ENCODE measurements around the gene DLG2. TPM values are rescaled to one million over a fixed set of nuclear protein-coding genes. Genes with fewer than 3 reads are reported as not detected.
"Not testable (repeated sequence)": the region's sequence is repeated elsewhere in the genome, so short reads cannot be mapped to it uniquely, and the experiment has no call there.

The DLG2 gene
- total RNA-seq, 1 donor from 2014 or later: 0.18 TPM

- DNase-seq (ENCODE audit: extremely low read depth, low read depth, low spot score): no peak
Measured at GRCh38 chr11:85132851-85133585, 494.1 kb downstream of the DLG2 start.

- DNase-seq (ENCODE audit: extremely low read depth, low read depth, low spot score): no peak
Measured at GRCh38 chr11:85127349-85127748, 499.8 kb downstream of the DLG2 start.

DNA sequence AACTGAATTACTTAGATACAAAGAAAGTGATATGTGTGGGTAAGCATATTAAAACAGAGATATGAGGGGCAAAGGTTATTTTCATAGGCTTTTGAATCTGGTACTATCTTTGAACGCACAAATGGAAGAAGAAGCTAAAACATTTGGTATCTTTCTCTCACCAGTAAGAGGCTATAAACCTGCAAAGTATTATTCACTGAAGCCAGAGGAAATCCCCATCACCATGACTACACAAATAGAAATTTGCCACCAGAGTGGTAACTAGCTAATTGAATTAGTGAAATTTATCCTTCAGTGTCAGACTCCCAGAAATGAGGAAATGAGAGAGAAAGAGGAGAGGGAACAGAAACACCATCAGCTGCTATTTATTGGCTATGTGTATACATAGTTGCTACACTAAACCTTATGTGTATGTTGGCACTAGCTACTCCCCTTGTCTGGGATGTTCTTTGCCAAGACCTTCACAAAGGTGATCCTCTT, 503.4 kb downstream of the DLG2 start:
- DNase-seq (ENCODE audit: extremely low read depth, low read depth, low spot score): no peak

DNA sequence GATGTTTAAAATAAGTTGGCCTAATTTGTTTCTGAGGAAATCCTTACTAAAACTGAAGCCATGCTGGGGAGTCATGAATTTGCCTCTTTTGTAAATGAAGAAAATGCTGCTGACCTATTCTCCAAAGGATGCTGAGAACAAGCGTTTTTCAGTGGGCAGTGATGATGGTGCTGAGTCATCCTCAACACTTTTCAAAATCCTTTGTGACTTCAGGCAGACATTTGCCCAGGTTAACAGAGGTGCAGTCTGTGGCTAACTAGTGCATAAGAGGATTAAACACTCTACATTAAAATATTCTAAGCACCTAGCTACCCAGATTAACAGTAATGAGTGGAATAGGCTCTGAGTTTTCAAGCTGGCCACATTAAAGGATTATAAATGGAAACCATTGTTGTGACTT, 509.0 kb downstream of the DLG2 start:
- no peak for DNase-seq (ENCODE audit: extremely low read depth, low read depth, low spot score)

DNA sequence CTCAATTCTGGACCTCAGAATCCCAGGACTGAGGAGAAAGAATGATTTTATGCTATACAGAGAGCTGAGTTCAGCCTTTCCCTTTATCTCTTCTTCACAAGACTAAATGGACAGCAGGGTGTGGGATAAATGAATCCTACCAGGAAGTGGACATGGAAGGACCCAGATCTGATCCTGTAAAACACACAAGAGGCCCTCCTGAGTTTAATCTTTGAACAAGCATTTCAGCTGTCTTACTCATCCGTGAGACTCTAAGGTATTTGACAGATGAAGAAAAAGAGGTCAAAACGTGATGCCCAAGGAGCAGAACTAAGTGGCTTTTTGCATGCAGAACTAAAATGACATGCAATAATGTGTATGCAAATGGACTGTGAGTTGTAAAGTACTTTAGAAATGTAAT, 511.3 kb downstream of the DLG2 start:
- DNase-seq (ENCODE audit: extremely low read depth, low read depth, low spot score): no peak

DNA sequence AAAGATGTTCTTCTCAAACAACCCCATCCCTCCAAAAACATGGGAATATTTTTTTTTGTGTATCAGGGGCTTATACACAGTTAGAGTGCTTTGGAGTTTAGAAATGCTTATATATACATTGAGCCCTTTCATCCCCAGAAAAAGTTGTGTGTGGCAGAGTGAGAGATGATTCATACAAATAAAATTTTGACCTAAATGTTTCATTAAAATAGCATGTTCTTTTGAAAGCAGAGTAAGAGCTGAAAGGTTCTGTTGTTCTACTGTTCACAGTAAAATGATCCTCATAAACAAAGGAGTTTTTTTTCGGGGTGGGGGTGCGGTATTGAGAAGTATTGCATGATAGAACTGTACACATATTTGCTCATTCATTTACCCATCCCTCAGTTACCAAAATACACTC, 512.4 kb downstream of the DLG2 start:
- no peak for DNase-seq (ENCODE audit: extremely low read depth, low read depth, low spot score)

GRCh38 chr11:85110246-85110645, 516.9 kb downstream of the DLG2 start:
- DNase-seq (ENCODE audit: extremely low read depth, low read depth, low spot score): not testable (repeated sequence)

GRCh38 chr11:85109141-85109540, 518.0 kb downstream of the DLG2 start:
- DNase-seq (ENCODE audit: extremely low read depth, low read depth, low spot score): no peak

- no peak for DNase-seq (ENCODE audit: extremely low read depth, low read depth, low spot score)
Measured at GRCh38 chr11:85105868-85106267, 521.3 kb downstream of the DLG2 start.

DNA sequence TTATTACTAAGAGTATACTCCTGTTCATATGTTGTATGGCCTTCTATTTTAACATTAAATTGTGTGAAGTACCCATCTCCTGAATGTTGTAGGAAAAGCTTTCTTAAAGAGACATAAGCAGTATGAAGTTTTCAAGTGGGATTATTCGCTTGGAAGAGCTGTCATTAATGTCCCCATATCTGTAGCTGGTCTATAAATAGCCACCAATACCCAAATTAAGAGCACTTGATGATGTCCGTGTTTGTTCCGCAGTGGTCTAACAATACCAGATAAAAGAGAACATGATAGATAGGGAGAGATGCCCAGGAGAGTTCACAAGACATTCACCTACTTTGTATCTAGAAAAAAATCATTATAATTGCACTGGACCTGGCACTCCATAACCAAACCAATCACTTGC, 527.6 kb downstream of the DLG2 start:
- no peak for DNase-seq (ENCODE audit: extremely low read depth, low read depth, low spot score)

GRCh38 chr11:85098996-85099395, 528.1 kb downstream of the DLG2 start:
- DNase-seq (ENCODE audit: extremely low read depth, low read depth, low spot score): no peak

GRCh38 chr11:85096939-85097338, 530.2 kb downstream of the DLG2 start:
- no peak for DNase-seq (ENCODE audit: extremely low read depth, low read depth, low spot score)

GRCh38 chr11:85095239-85095638, 531.9 kb downstream of the DLG2 start:
- DNase-seq (ENCODE audit: extremely low read depth, low read depth, low spot score): no peak

DNA sequence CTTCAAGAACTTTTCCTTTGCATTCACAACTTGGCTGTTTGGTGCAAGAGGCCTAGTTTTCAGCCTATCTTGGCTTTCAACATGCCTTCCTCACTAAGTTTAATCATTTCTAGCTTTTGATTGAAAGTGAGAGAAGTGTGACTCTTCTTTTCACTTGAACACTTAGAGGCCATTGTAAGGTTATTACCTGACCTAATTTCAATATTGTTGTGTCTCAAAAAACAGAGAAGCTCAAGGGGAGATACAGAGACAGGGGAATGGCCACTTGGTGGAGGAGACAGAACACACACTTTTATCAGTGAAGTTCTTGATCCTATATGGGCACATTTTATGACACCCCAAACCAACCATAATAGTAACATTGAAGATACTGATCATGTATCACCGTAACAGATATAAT, 532.3 kb downstream of the DLG2 start:
- no peak for DNase-seq (ENCODE audit: extremely low read depth, low read depth, low spot score)

DNA sequence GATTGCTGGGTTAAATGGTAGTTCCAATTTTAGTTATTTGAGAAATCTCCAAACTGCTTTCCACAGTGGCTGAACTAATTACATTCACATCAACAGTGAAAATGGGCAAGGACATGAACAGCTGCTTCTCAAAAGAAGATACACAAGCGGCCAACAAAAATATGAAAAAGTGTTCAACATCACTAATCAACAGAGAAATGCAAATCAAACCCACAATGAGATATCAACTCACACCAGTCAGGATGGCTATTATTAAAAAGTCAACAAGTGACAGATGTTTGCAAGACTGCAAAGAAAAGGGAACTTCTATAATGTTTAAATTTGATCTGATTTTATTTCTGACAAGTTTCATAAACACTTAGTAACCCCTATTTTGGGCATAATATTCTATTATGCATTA, 537.5 kb downstream of the DLG2 start:
- no peak for DNase-seq (ENCODE audit: extremely low read depth, low read depth, low spot score)

GRCh38 chr11:85088286-85088685, 538.9 kb downstream of the DLG2 start:
- DNase-seq (ENCODE audit: extremely low read depth, low read depth, low spot score): no peak

GRCh38 chr11:85086504-85087284, 540.5 kb downstream of the DLG2 start:
- DNase-seq (ENCODE audit: extremely low read depth, low read depth, low spot score): no peak

DNA sequence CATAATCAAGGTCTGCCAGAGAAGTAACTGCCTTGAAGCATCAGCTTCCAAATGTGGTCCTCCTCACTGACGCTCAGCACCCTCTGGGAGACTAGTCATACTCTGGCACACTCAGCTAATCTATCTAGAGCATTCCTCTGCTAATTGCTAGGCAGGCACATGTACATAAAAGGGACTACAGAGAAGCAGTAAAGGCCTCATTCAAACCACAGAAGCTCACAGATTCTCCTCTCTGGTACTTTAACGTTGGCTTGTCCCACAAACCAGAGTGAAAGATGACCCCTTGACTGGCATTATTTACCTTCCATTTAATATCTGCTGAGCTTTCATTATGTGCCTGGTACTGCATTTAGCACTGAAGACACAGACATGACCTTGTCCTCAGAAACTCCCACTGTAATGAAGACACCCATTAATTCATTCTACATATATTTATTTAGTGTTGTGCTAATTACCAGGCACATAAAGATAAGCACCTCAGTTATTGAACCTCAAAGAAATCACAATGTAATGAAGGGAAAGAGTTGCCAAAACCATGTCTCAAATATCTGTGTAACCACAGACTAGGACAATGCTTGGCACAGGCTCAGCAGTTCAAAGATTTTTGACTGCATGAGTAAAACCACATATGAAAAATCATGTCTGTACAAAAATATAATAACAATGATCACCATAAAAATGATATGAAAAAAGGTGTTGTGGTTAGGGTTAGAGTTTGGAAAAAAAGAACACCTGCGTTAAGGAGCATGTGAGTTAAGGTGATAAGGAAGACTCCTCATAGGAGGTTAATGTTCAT, 550.4 kb downstream of the DLG2 start:
- no peak for DNase-seq (ENCODE audit: extremely low read depth, low read depth, low spot score)

DNA sequence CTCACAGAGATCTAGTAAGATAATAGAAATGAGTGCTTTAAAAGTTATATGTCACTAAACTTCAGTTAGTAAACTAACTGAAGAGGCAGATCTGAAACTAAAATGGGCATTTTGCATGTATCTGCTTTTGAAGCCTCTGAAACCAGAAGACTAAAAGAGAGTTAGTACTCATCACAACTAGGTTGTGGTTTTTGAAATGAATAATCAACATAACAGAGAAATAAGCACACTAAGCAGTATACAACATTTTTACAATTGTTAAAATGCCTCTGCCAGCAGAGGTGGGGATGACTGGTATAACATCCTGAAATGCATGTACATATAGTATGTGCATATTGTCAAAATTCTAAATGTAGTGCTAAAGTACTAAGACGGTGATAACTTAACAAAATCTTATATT, 564.5 kb downstream of the DLG2 start:
- DNase-seq (ENCODE audit: extremely low read depth, low read depth, low spot score): no peak

DNA sequence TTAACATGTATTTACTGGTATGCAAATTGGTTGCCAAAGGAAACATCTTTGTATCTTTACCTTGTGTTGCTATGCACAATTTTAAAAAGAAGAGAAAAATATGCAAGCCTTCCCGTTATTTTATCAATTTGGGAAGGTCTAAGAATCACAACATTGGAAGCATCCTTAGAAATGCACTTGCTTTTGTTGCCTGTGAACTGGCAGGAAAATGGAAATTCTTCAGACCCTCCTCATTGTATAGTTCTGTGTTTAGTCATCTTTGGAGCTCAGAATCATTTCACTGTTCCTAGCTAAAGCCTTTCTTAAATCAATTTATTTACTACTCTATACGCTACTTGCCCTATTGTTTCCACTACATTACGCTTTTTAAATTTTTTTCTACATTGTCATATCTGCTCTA, 574.5 kb downstream of the DLG2 start:
- no peak for DNase-seq (ENCODE audit: extremely low read depth, low read depth, low spot score)

- DNase-seq (ENCODE audit: extremely low read depth, low read depth, low spot score): no peak
Measured at GRCh38 chr11:85048801-85049200, 578.3 kb downstream of the DLG2 start.

Measured in glomerular endothelial cell (primary cell).